ENCODE data around the gene WDFY4. TPM values are rescaled to one million over a fixed set of nuclear protein-coding genes. Genes with fewer than 3 reads are reported as not detected.

The WDFY4 gene
- total and polyA plus RNA-seq, 8 donors, result 2.8 to 23.6 (median 4.8) TPM

DNA sequence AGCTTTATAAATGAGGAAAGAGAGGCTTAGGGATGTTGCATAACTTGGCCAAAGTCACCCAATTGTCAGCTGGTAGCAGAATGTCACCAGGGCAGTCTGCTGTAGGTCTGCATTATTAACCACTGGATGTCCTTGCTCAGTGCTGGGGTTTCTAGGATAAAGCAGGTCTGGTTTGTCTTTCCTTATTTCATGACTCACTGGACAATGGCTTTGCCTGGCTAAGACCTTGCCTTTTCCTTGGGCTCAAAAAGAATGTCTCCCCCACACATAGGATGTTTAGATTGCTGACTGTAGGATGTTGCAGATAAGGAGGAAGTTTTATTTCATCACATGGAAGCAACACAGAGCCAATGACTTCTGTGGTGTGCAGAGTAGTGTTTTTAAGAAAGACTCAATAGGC lies 29.4 kb downstream of the WDFY4 start:
- TF ChIP-seq, protein P1, sequence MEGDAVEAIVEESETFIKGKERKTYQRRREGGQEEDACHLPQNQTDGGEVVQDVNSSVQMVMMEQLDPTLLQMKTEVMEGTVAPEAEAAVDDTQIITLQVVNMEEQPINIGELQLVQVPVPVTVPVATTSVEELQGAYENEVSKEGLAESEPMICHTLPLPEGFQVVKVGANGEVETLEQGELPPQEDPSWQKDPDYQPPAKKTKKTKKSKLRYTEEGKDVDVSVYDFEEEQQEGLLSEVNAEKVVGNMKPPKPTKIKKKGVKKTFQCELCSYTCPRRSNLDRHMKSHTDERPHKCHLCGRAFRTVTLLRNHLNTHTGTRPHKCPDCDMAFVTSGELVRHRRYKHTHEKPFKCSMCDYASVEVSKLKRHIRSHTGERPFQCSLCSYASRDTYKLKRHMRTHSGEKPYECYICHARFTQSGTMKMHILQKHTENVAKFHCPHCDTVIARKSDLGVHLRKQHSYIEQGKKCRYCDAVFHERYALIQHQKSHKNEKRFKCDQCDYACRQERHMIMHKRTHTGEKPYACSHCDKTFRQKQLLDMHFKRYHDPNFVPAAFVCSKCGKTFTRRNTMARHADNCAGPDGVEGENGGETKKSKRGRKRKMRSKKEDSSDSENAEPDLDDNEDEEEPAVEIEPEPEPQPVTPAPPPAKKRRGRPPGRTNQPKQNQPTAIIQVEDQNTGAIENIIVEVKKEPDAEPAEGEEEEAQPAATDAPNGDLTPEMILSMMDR (IDR thresholded peaks at IDR 0.05), result no peak
- no peak overlapping the region for H3K4me3 ChIP-seq

DNA sequence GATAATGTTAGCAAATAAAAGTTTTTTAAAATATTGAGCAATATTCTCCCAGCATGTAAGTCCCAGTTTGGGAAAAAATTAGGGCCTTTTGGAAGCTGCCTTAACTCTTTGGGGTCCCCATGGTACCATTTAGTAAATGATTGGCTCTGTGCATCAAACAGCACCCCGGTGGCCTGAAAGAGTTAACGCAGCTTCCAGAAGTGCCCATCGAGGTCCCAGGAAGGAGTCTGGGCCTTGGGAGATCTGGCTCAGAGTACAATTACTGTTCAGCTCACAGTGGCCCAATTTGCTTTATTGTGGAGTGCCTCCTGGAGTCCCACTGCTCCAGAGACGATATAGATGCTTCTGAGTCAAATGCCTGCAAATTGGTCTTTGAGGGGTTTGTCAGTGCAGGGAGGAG lies 31.7 kb downstream of the WDFY4 start:
- ATAC-seq, result no peak
- no peak overlapping the region for H3K27ac ChIP-seq
- no peak overlapping the region for H3K4me3 ChIP-seq
- H3K36me3 ChIP-seq, result no peaks in the 10 kb centered on the region
- intact Hi-C loops (cut with DNase I), result no loop called here
- no peaks in the 10 kb centered on the region for H3K27me3 ChIP-seq
- DNase-seq, result no peak
- TF ChIP-seq, protein P1 (IDR thresholded peaks at IDR 0.05), result no peak
- peaks cover 0 to 14% of the 10 kb centered on the region in 2 donors for H3K4me1 ChIP-seq
- peaks cover 0 to 8% of the 10 kb centered on the region in 2 donors for H3K9me3 ChIP-seq

More for the DNA sequence above, 29.4 kb downstream of the WDFY4 start:
- Histone ChIP-seq H3K27me3 (no peaks in the 10 kb centered on the region), H3K4me1 (peaks cover 0 to 14% of the 10 kb centered on the region in 2 donors), H3K9me3 (peaks cover 0 to 8% of the 10 kb centered on the region in 2 donors), H3K36me3 (no peaks in the 10 kb centered on the region), H3K27ac (peak overlapping the region in 1 of 2 donors; percentile 67)
- intact Hi-C loops (cut with DNase I), result no loop called here
- ATAC-seq (peak; percentile 47), DNase-seq (peak in 1 of 4 donors; percentile 7)

DNA sequence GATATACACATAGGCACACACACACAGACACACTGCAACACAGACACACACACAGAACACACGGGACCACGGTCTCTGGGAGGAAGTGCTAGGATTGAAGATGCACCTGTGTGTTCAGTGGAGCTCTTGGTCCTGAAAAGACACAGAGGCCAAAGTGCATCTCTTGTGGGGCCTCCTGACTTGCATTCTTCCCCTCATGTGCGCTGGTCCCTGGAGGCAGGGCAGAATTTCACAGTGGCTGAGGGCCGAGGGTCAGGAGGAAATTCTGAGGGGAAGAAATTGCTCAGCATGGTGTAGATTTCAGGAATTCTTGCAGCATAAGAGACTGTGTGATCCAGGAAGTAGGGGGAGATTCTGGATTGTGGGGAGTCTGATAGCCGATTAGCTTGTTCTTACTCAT lies 35.9 kb downstream of the WDFY4 start:
- TF ChIP-seq, protein P1 (IDR thresholded peaks at IDR 0.05), result no peak
- H3K27ac ChIP-seq, result no peak overlapping the region
- H3K4me1 ChIP-seq, result peaks cover 0 to 19% of the 10 kb centered on the region in 2 donors

DNA sequence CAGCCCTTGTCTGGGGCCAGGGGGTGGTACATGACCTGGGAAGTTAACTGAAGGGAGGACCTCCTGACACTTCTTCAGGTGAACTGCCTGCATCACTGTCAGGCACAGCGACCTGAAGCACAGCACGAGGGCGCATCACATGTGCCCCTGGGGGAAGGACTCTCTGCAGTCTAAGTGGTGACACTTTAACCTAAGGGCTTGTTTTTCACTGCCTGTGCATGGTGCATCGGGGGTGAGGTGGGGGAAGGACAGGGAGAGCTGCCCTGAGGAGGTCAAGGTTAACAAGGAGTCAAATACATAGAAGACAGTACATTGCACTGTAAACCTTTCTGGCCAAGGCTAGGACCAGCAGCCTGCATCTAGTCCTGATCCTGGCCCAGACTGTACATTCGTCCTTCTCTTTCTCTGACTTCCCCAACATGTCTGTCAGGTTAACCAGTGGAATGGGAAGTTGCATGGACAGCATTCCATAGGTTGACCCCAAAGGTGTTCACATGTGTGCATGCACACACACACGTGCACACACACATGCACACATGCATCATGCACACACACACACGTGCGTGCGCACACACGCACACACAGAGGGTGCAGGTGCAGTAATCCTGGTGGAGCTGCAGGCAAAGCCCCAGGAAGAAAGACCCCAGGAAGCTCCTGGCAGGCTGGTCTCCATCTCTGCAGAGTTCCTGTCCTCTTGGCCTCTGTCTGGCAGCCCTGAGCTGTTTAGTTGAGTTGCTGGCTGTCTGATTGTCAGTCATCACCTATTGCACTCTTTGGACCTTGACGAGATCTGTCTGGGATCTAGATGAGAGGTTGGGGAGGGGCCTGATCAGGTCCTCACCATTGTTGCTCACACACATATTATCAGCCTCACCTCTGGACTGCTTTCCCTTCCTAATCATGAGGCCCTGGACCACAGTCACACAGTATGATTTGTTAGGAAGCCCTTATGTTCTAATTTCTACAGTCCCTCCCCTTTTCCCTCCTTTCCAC lies 37.8 kb downstream of the WDFY4 start:
- no peaks in the 10 kb centered on the region for H3K9me3 ChIP-seq
- peaks cover 0 to 22% of the 10 kb centered on the region in 2 donors for H3K4me1 ChIP-seq
- ATAC-seq, result no peak
- no peaks in the 10 kb centered on the region for H3K27me3 ChIP-seq
- peaks cover 0 to 18% of the 10 kb centered on the region in 2 donors for H3K36me3 ChIP-seq
- intact Hi-C loops (cut with DNase I), result no loop called here
- H3K27ac ChIP-seq, result no peak overlapping the region
- TF ChIP-seq, protein P1 (IDR thresholded peaks at IDR 0.05), result no peak
- H3K4me3 ChIP-seq, result no peak overlapping the region
- DNase-seq, result no peak

More for the DNA sequence above, 35.9 kb downstream of the WDFY4 start:
- DNase-seq (no peak), ATAC-seq (no peak)
- no peak overlapping the region for H3K4me3 ChIP-seq
- H3K27me3 ChIP-seq, result no peaks in the 10 kb centered on the region
- intact Hi-C loops (cut with DNase I), result no loop called here
- H3K9me3 ChIP-seq, result no peaks in the 10 kb centered on the region
- H3K36me3 ChIP-seq, result peaks cover 0 to 4% of the 10 kb centered on the region in 2 donors

DNA sequence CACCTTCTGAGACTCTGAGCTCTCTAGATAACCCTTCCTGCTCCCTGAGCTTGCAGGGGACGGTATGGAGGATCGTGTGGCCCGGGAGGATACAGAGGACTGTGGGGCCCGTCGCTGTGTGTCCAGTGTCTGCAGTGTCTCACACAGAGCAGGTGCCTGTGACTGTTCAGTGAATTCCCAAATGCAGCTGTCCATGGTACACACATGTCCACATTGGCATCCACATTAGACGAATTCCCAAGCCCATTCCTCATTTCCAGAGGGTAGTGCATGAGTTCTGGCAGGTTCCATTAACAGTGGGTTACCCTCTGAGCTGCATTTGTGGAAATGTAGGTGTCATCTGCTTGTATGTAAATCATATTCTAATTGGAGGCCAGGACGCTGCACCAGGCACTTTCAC lies 39.5 kb downstream of the WDFY4 start:
- Histone ChIP-seq H3K4me1 (peaks cover 0 to 22% of the 10 kb centered on the region in 2 donors), H3K36me3 (peaks cover 0 to 35% of the 10 kb centered on the region in 2 donors), H3K27ac (peak overlapping the region in 1 of 2 donors; percentile 59), H3K9me3 (no peaks in the 10 kb centered on the region), H3K4me3 (no peak overlapping the region), H3K27me3 (no peaks in the 10 kb centered on the region)
- ATAC-seq, result no peak
- TF ChIP-seq, protein P1 (IDR thresholded peaks at IDR 0.05), result no peak
- intact Hi-C loops (cut with DNase I), result no loop called here
- no peak for DNase-seq

Measured in left lung (tissue), 10 donors.